HCT116 (cell line): ENCODE data around the gene SRGN. TPM values are rescaled to one million over a fixed set of nuclear protein-coding genes. Genes with fewer than 3 reads are reported as not detected.

Experiments
- ATAC-seq: fragments of 200-7000 bp; cut with Tn5 transposase; 2 replicates; pipeline ENCODE4 v1.9.1; 2020; ENCODE audit warnings: mild to moderate bottlenecking, moderate library complexity
- BruUV-seq: library from RNA; stranded (reverse); fragments of 400-500 nt; replicated peaks from 2 replicates; lab custom pipeline; 2021; lab: Mats Ljungman, UMichigan
- CTCF ChIA-PET: fragments of 300-600 bp; sonication (Branson Sonifier 250); formaldehyde crosslinking; loops from one replicate; lab custom pipeline; 2021; ENCODE audit warnings: antibody characterized with exemption; lab: Charles Lee
- POLR2A ChIA-PET: fragments of 300-600, 350-600 bp; sonication (Branson Sonifier 250); formaldehyde crosslinking; loops from one replicate; lab custom pipeline; 2021; ENCODE audit warnings: antibody characterized with exemption; lab: Charles Lee
- RAD21 ChIA-PET, 2 experiments: fragments of 300-600 bp; sonication (Branson Sonifier 250); formaldehyde crosslinking; loops; one replicate each; lab custom pipeline; 2023; ENCODE audit warnings: low total read pairs in 2 of 2; ENCODE audit not compliant: uncharacterized antibody in 2 of 2, unreplicated experiment in 2 of 2, low non-redundant PET in 1 of 2; lab: Charles Lee
- DNase-seq: peaks from one replicate; pipeline ENCODE4 v3.0.0-alpha.2; 2010; ENCODE audit warnings: low read depth, low spot score
- H2AFZ ChIP-seq: fragments of 200-600 bp; shearing (Covaris generic), sonication (generic); 2 replicates; pipeline ENCODE4 v1.6.1; 2017; ENCODE audit warnings: low read depth, mixed run types, mixed read lengths, antibody characterized with exemption, low read length; ENCODE audit not compliant: poor library complexity, severe bottlenecking
- H3K27ac ChIP-seq: 2 replicates; pipeline ENCODE4 v1.5.1; 2012; ENCODE audit warnings: low read depth, low read length
- H3K27me3 ChIP-seq: fragments of 200-600 bp; sonication (generic); 2 replicates; pipeline ENCODE4 v1.6.1; 2016; ENCODE audit warnings: mixed run types, low read length, mixed read lengths; ENCODE audit not compliant: insufficient read depth
- H3K36me3 ChIP-seq, 2 experiments: fragments of 200-500 bp in 1 of 2; fragments of 200-600 bp in 1 of 2; sonication (Bioruptor generic) in 1 of 2; sonication (generic) in 1 of 2; 2 replicates each; pipeline versions ENCODE4 v1.5.1 to v1.6.1; 2014 to 2016; ENCODE audit warnings: low read length in 2 of 2, inconsistent platforms in 1 of 2, mixed read lengths in 1 of 2, mixed run types in 1 of 2; ENCODE audit not compliant: insufficient read depth in 2 of 2, control insufficient read depth in 1 of 2
- H3K4me1 ChIP-seq, 2 experiments: fragments of 200-600 bp in 1 of 2; sonication (generic) in 1 of 2; 2 replicates each; pipeline versions ENCODE4 v1.5.1 to v1.6.1; 2012 to 2017; ENCODE audit warnings: low read length in 2 of 2, inconsistent platforms in 1 of 2, mild to moderate bottlenecking in 1 of 2, mixed read lengths in 1 of 2, mixed run types in 1 of 2, moderate library complexity in 1 of 2; ENCODE audit not compliant: insufficient read depth in 2 of 2, control insufficient read depth in 1 of 2
- H3K4me2 ChIP-seq: fragments of 200-600 bp; sonication (generic); 2 replicates; pipeline ENCODE4 v1.6.1; 2017; ENCODE audit warnings: mixed run types, low read length, mixed read lengths
- H3K4me3 ChIP-seq, 2 experiments: fragments of 200-600 bp in 1 of 2; sonication (generic) in 1 of 2; replicated peaks in 1 of 2; 2 replicates each; pipeline ENCODE4 v1.5.1; 2011 to 2016; ENCODE audit warnings: low read length in 2 of 2, control low read depth in 1 of 2, low read depth in 1 of 2, mild to moderate bottlenecking in 1 of 2, mixed read lengths in 1 of 2, mixed run types in 1 of 2
- H3K79me2 ChIP-seq: fragments of 200-600 bp; sonication (generic); 2 replicates; pipeline ENCODE4 v1.6.1; 2017; ENCODE audit warnings: mild to moderate bottlenecking, mixed run types, low read length, moderate library complexity, mixed read lengths; ENCODE audit not compliant: insufficient read depth
- H3K9ac ChIP-seq: fragments of 200-600 bp; sonication (generic); 2 replicates; pipeline ENCODE4 v1.6.1; 2016; ENCODE audit warnings: low read length, mixed read lengths
- H3K9me2 ChIP-seq: fragments of 200-600 bp; sonication (generic), shearing (Covaris generic); 2 replicates; pipeline ENCODE4 v1.6.1; 2017; ENCODE audit warnings: mixed run types, mild to moderate bottlenecking, moderate library complexity; ENCODE audit not compliant: insufficient read depth
- H3K9me3 ChIP-seq, 2 experiments: fragments of 200-500 bp in 1 of 2; fragments of 200-600 bp in 1 of 2; sonication (Bioruptor generic) in 1 of 2; sonication (generic) in 1 of 2; 2 replicates each; pipeline ENCODE4 v1.6.1; 2014 to 2017; ENCODE audit warnings: low read length in 2 of 2, mixed read lengths in 2 of 2, inconsistent platforms in 1 of 2, low read depth in 1 of 2, mild to moderate bottlenecking in 1 of 2, mixed run types in 1 of 2, moderate library complexity in 1 of 2; ENCODE audit not compliant: control insufficient read depth in 1 of 2, insufficient read depth in 1 of 2
- H4K20me1 ChIP-seq: fragments of 200-600 bp; sonication (generic), shearing (Covaris generic); 2 replicates; pipeline ENCODE4 v1.6.1; 2017; ENCODE audit warnings: mixed run types, mild to moderate bottlenecking, moderate library complexity; ENCODE audit not compliant: insufficient read depth
- ATF3 ChIP-seq: IDR thresholded peaks from 2 replicates; pipeline ENCODE4 v1.6.1; 2012
- CBX3 ChIP-seq: IDR thresholded peaks from 2 replicates; pipeline ENCODE4 v1.6.1; 2012; ENCODE audit warnings: low read depth
- EGR1 ChIP-seq: IDR thresholded peaks from 2 replicates; pipeline ENCODE4 v1.6.1; 2012; ENCODE audit warnings: low read depth
- ELF1 ChIP-seq: IDR thresholded peaks from 2 replicates; pipeline ENCODE4 v1.6.1; 2012; ENCODE audit warnings: low read depth, borderline replicate concordance
- EZH2 ChIP-seq: fragments of 200-600 bp; sonication (generic); IDR thresholded peaks from 2 replicates; pipeline ENCODE4 v1.6.1; 2017; ENCODE audit warnings: antibody characterized with exemption, mixed run types
- FOSL1 ChIP-seq: IDR thresholded peaks from 2 replicates; pipeline ENCODE4 v1.6.1; 2012; ENCODE audit warnings: low read depth
- JUND ChIP-seq: IDR thresholded peaks from 2 replicates; pipeline ENCODE4 v1.6.1; 2012
- MAX ChIP-seq: IDR thresholded peaks from 2 replicates; pipeline ENCODE4 v1.6.1; 2012
- POLR2A ChIP-seq: IDR thresholded peaks from 2 replicates; pipeline ENCODE4 v1.7.0; 2011; ENCODE audit warnings: borderline replicate concordance; ENCODE audit not compliant: insufficient read depth, insufficient read length; ENCODE audit errors: extremely low read depth
- RAD21 ChIP-seq: IDR thresholded peaks from 2 replicates; pipeline ENCODE4 v1.6.1; 2012; ENCODE audit warnings: low read depth, mild to moderate bottlenecking
- REST ChIP-seq: IDR thresholded peaks from 2 replicates; pipeline ENCODE4 v1.6.1; 2012; ENCODE audit warnings: low read depth
- SIN3A ChIP-seq: IDR thresholded peaks from 2 replicates; pipeline ENCODE4 v1.6.1; 2012; ENCODE audit warnings: low read depth
- SRF ChIP-seq: IDR thresholded peaks from 2 replicates; pipeline ENCODE4 v1.6.1; 2012; ENCODE audit warnings: low read depth
- TCF7L2 ChIP-seq: IDR thresholded peaks from 2 replicates; pipeline ENCODE4 v1.7.0; 2011; ENCODE audit warnings: borderline replicate concordance, inconsistent platforms; ENCODE audit not compliant: insufficient read depth, insufficient read length; ENCODE audit errors: extremely low read depth
- ZBTB33 ChIP-seq: IDR thresholded peaks from 2 replicates; pipeline ENCODE4 v1.6.1; 2011; ENCODE audit warnings: mild to moderate bottlenecking, low read length, moderate library complexity; ENCODE audit not compliant: insufficient replicate concordance; ENCODE audit errors: extremely low read depth
- ZFX ChIP-seq: fragments of 450-650 bp; IDR thresholded peaks from 2 replicates; pipeline ENCODE4 v1.6.1; 2017
- ZNF274 ChIP-seq: fragments of 200-500 bp; sonication (Bioruptor generic); IDR thresholded peaks from 2 replicates; pipeline ENCODE4 v1.6.1; 2014; ENCODE audit warnings: mild to moderate bottlenecking, low read depth, low read length, inconsistent platforms
- intact Hi-C: fragments of 100-400 bp; cut with micrococcal nuclease; formaldehyde crosslinking; loops from 2 replicates; pipeline ENCODE4 v1.10.0; 2022
- total RNA-seq: library from RNA; stranded (reverse); gene quantifications from one replicate; pipeline ENCODE4 v1.2.1, GENCODE V29; 2021; ENCODE audit not compliant: unreplicated experiment

SRGN gene
- total RNA-seq, 1 experiment from 2014 or later, result 1.8 TPM

- no peaks in the 10 kb centered on the region for H3K79me2 ChIP-seq
- intact Hi-C loops, result no loop called here
- no peak for ATAC-seq
- H3K27ac ChIP-seq, result no peak overlapping the region
- no peaks in the 10 kb centered on the region for H3K36me3 ChIP-seq
- H3K4me1 ChIP-seq, result no peaks in the 10 kb centered on the region
- H3K9ac ChIP-seq, result no peak overlapping the region
- H3K27me3 ChIP-seq, result no peaks in the 10 kb centered on the region
- BruUV-seq, result no TSS peak
- ChIA-PET POLR2A (no interaction called here), RAD21 (no interaction called here), CTCF (no interaction called here)
- H2AFZ ChIP-seq, result no peak overlapping the region
- no peaks in the 10 kb centered on the region for H3K9me2 ChIP-seq
- no peaks in the 10 kb centered on the region for H4K20me1 ChIP-seq
- H3K4me2 ChIP-seq, result no peak overlapping the region
- no peaks in the 10 kb centered on the region for H3K9me3 ChIP-seq
- H3K4me3 ChIP-seq, result no peak overlapping the region
- no peak for DNase-seq
- no peak for TF ChIP-seq POLR2A
- TF ChIP-seq TCF7L2, result no peak
- no peak for TF ChIP-seq CBX3
- TF ChIP-seq REST, result no peak
- TF ChIP-seq EGR1, result no peak
- TF ChIP-seq ATF3, result no peak
- TF ChIP-seq EZH2, result no peak
- no peak for TF ChIP-seq ZFX
- TF ChIP-seq JUND, result no peak
- TF ChIP-seq RAD21, result no peak
- no peak for TF ChIP-seq SRF
- no peak for TF ChIP-seq SIN3A
- no peak for TF ChIP-seq ZNF274
- TF ChIP-seq FOSL1, result no peak
- TF ChIP-seq ELF1, result no peak
- no peak for TF ChIP-seq MAX
- TF ChIP-seq ZBTB33, result no peak
Observed at GRCh38 chr10:69074532-69074931, 13.4 kb upstream of the SRGN start.
